ENCODE results near the gene HOXA6.

Gene HOXA6

DNA sequence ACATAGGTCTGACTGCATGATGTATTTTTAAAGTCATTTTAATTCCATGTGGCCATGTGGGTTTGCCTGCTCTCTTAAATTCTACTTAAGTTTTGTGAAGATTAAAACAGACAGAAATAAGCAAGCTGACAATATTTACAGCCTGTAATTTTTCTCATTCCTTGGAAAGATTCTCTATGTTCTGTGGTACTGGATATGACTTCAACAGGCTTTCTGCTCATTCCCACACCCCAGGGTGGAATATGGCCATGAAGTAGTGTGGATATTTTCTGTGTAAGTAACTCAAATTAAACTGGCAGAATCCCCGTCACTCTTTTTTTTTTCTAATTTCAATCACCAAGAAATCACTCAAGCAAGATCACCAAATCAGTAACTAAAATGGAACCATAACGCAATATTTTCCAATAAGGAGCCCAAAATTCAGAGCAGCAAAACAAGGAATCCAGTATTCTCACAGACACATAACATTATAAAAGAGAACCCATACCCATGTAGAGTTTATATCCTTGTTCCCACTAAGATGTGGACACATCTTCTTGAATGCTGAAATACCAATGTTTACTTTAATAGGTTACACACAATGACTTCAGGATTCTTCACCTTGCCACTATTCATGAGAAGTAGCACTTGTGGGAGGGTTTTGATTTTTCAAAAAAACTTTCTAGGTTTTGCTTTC is 9.8 kb downstream of the HOXA6 start:
- DNase-seq, result no peak

- DNase-seq, result no peak
These were observed 13.2 kb downstream of the HOXA6 start for GRCh38 chr7:27134392-27134791.

- no peak for DNase-seq
These were observed 14.0 kb downstream of the HOXA6 start for GRCh38 chr7:27133409-27134231.

DNA sequence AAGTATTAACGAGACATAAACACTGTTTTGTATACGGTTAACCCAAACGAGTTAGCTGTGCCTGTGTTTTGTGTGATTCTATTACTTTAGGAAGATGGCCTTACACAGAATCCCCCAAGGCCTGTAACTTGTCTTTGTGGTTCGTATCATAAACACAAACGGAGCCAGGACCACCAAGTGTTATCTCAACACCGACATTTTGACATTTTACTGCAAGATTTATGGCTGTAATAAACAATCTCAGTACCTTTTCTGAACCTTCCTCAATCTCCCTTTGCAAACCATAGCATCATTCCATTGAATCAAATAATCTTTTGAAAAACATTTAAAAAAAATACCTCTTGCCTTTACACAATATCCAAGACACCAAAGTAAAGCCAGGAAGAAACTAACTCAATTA is 14.6 kb downstream of the HOXA6 start:
- no peak for DNase-seq

DNA sequence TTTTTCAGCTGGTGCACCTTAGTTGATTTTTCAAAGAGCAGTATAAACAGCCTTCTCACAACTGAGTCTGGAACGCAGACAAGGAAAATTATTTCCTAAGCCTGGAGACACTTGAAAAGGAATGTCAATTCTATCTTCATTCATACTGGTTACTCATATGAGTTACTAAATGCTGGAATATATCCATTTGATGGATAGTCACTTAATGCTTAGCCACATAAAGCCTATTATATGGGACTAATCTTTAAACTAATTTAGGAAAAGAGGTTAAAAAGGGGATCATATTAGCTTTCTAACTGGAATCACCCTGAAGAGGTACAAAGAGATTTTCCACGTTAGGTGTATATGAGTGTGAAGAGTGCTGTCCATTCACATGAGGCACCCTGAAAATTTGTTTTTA is 15.4 kb downstream of the HOXA6 start:
- DNase-seq, result no peak

GRCh38 chr7:27131390-27131819 is 16.2 kb downstream of the HOXA6 start:
- DNase-seq, result no peak

DNA sequence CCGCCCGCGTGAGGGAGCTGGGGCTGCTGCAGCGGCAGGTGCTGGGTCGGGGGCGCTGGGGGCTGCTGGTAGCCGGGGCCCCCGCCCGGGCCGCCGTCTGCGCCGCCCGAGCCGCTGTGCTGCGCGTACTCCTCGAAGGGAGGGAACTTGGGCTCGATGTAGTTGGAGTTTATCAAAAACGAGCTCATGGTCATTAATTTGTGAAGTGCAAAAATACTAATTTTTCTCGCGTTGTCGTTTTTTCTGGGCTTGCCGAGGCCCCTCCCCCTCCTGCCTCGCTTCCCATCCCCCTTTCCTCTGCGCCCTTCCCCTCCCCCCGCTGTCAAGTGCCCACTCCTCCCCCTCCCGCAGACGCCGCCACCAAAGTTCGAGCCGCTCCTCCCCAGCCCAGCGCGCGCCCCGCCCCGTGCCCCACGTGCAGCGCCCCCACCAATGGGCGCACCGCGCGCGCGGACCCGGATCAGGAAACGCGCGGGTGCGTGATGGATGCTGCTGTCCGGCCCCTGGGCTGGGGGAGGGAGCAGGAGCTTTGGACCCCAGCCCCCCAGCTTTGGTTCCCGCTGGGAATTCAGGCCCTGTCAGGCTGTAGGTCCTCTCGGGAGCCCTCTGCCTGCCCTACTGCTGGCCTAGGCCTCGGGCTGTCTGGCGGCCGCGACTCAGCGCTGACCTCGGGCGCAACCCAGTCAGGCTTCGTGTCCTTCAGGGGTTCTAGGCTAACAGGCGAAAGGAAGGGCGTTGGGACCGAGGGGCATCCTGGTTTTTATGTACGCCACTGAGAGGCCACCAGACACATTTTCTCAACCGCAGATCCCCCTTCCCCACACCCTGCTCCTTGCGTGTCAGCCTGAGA is 16.8 kb downstream of the HOXA6 start, which contains the start of gene HOXA4:
TSS of gene HOXA4 (minus strand) at position 218 of the 850 bp plus-strand sequence. CDS start at position 194, 24 bp downstream.
- no peak for DNase-seq

- no peak for DNase-seq
These were observed 17.6 kb downstream of the HOXA6 start for GRCh38 chr7:27129729-27130539.

GRCh38 chr7:27128776-27129728 is 18.5 kb downstream of the HOXA6 start:
- DNase-seq, result no peak

DNA sequence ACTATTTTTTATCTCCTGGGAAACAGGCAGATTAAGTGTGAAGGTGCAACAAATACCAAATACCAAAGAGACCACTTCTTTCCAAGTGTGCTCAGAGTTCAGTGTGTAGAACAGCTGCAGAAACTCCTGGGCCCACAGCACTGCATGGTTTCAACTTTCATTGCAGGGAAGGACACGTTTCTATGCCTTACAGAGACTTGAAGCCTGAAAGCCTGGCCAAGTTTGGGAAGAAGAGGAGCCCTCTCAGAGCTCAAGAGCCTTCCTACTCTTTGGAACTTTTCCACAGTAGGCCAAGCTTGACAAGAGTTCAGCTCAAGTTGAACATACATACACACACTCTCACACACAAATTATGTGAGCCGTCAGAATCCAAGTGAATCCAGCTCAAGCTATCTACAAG is 19.5 kb downstream of the HOXA6 start:
- DNase-seq, result no peak

GRCh38 chr7:27126596-27127327 is 20.8 kb downstream of the HOXA6 start:
- no peak for DNase-seq

GRCh38 chr7:27125986-27126394 is 21.6 kb downstream of the HOXA6 start:
- no peak for DNase-seq

GRCh38 chr7:27124902-27125689 is 22.5 kb downstream of the HOXA6 start:
- DNase-seq, result no peak

DNA sequence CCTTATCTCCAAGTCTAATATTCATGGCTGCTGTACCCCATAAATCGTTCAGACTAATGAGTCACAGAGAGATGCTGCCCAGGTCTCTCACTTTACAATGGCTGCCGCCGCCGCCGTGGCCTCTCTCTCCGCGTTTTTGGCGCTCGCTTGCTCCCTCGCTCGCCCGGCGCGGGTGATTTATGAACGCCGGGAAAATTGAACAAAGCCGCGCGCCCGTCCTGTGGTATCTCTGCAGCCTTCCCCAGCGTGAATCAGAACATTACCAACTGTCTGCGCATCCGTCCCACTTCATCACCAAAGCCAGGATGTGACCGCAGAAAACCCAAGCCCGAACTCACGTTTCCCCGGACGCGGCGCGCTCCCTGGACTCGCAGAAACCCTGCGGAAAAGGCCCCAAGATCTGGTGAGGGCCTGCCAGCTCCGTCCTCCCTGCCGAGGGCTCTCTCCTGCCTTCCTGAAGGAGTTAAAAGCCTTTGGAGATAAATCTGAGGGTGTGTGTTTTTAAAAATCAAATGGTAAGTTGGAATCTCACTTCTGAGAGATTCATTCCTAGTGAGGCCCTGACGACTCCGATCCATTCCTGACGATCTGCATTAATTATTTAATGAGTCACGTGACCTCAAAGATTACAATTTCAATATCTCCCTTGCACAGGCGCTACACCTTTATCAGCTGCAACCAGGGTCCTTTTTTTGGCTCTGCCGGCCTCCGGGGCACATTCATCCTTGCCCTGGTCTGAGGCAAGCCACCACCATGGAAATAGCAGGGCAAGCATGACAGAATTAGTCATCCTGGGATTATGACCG is 23.3 kb downstream of the HOXA6 start:
- no peak for DNase-seq

- no peak for DNase-seq
These were observed 24.0 kb downstream of the HOXA6 start for GRCh38 chr7:27123477-27124053.

GRCh38 chr7:27123007-27123476 is 24.5 kb downstream of the HOXA6 start:
- no peak for DNase-seq

GRCh38 chr7:27122077-27122910 is 25.3 kb downstream of the HOXA6 start:
- no peak for DNase-seq

All from NCI-H2029 treated with DMSO at 0.1 percent for 48 hours (cell line).